B cell (primary cell): Measurements from ENCODE around the gene SSTR1. TPM values are rescaled to one million over a fixed set of nuclear protein-coding genes. Genes with fewer than 3 reads are reported as not detected.

ENCODE experiments used
- ATAC-seq: fragments of 200-7000 bp; cut with Tn5 transposase; one replicate; pipeline ENCODE4 v1.10.0; 2021; ENCODE audit warnings: low read depth, mild to moderate bottlenecking, moderate number of reproducible peaks, moderate library complexity
- CTCF ChIA-PET: fragments of 350-600 bp; sonication (Branson Sonifier 250); formaldehyde crosslinking; loops from one replicate; lab custom pipeline; 2021; ENCODE audit warnings: antibody characterized with exemption, inconsistent platforms; lab: Charles Lee
- POLR2A ChIA-PET: fragments of 350-600 bp; sonication (Branson Sonifier 250); formaldehyde crosslinking; loops from one replicate; lab custom pipeline; 2021; ENCODE audit warnings: antibody characterized with exemption; lab: Charles Lee
- DNase-seq: peaks from one replicate; pipeline ENCODE4 v3.0.0; 2013
- H2AFZ ChIP-seq: 2 replicates; pipeline ENCODE4 v1.6.1; 2012; ENCODE audit warnings: mild to moderate bottlenecking, low read depth, low read length; ENCODE audit not compliant: insufficient read depth, poor library complexity, severe bottlenecking
- H3K27ac ChIP-seq, 2 donors: 1 replicate in 1 of 2; 2 replicates in 1 of 2; pipeline ENCODE4 v1.5.1; 2012 to 2013; ENCODE audit warnings: low read length in 2 of 2, mild to moderate bottlenecking in 2 of 2, moderate library complexity in 1 of 2
- H3K27me3 ChIP-seq, 4 experiments: fragments of 200-600 bp in 1 of 4; sonication (generic) in 1 of 4; replicated peaks in 1 of 4; 1 replicate in 2 of 4; 2 replicates in 2 of 4; pipeline versions ENCODE4 v1.6.1 to v1.7.0; 2013 to 2016; ENCODE audit warnings: low read length in 3 of 4, mild to moderate bottlenecking in 2 of 4, mixed read lengths in 1 of 4, moderate library complexity in 1 of 4; ENCODE audit not compliant: insufficient read depth in 4 of 4, control insufficient read depth in 3 of 4; ENCODE audit errors: control extremely low read depth in 1 of 4
- H3K36me3 ChIP-seq, 2 experiments: replicated peaks in 1 of 2; 1 replicate in 1 of 2; 2 replicates in 1 of 2; pipeline versions ENCODE4 v1.6.1 to v1.7.1; 2013; ENCODE audit warnings: low read length in 1 of 2; ENCODE audit not compliant: insufficient read depth in 2 of 2, control insufficient read depth in 1 of 2; ENCODE audit errors: control extremely low read depth in 1 of 2, extremely low read depth in 1 of 2
- H3K4me1 ChIP-seq, 2 donors: fragments of 200-600 bp in 1 of 2; sonication (generic) in 1 of 2; 1 replicate in 1 of 2; 2 replicates in 1 of 2; pipeline versions ENCODE4 v1.5.1 to v1.6.1; 2013 to 2017; ENCODE audit warnings: low read length in 2 of 2; ENCODE audit not compliant: control insufficient read depth in 2 of 2, insufficient read depth in 2 of 2
- H3K4me2 ChIP-seq: replicated peaks from 2 replicates; pipeline ENCODE3; 2012; ENCODE audit warnings: mild to moderate bottlenecking, low read depth, low read length; ENCODE audit not compliant: poor library complexity, severe bottlenecking
- H3K4me3 ChIP-seq, 5 experiments: fragments of 200-600 bp in 1 of 5; sonication (generic) in 1 of 5; 1 replicate in 3 of 5; 2 replicates in 2 of 5; pipeline versions ENCODE4 v1.5.1 to v1.7.0; 2011 to 2016; ENCODE audit warnings: low read length in 4 of 5, mild to moderate bottlenecking in 4 of 5, low read depth in 2 of 5, control low read depth in 1 of 5, moderate library complexity in 1 of 5; ENCODE audit not compliant: insufficient read depth in 1 of 5; ENCODE audit errors: control extremely low read depth in 1 of 5, extremely low read depth in 1 of 5
- H3K79me2 ChIP-seq: fragments of 200-600 bp; sonication (generic); one replicate; pipeline ENCODE4 v1.6.0; 2016; ENCODE audit warnings: low read length; ENCODE audit not compliant: control insufficient read depth, insufficient read depth
- H3K9ac ChIP-seq: fragments of 200-600 bp; sonication (generic); 2 replicates; pipeline ENCODE4 v1.6.1; 2017; ENCODE audit warnings: mild to moderate bottlenecking, low read length, moderate library complexity
- H3K9me3 ChIP-seq, 3 donors: one replicate each; pipeline versions ENCODE4 v1.6.1 to v1.7.1; 2013; ENCODE audit warnings: low read length in 2 of 3; ENCODE audit not compliant: control insufficient read depth in 2 of 3, insufficient read depth in 1 of 3; ENCODE audit errors: control extremely low read depth in 1 of 3
- H4K20me1 ChIP-seq: 2 replicates; pipeline ENCODE4 v1.6.0; 2012; ENCODE audit warnings: mild to moderate bottlenecking, low read length; ENCODE audit not compliant: insufficient read depth, control insufficient read depth, poor library complexity, severe bottlenecking
- H3K27ac Mint-ChIP-seq: one replicate; pipeline ENCODE4 v1.8.0; 2021; ENCODE audit warnings: mixed read lengths
- H3K27me3 Mint-ChIP-seq: one replicate; pipeline ENCODE4 v1.8.0; 2021; ENCODE audit warnings: mixed read lengths
- H3K4me1 Mint-ChIP-seq: one replicate; pipeline ENCODE4 v1.8.0; 2021; ENCODE audit warnings: mixed read lengths
- H3K4me3 Mint-ChIP-seq: one replicate; pipeline ENCODE4 v1.8.0; 2021; ENCODE audit warnings: mixed read lengths
- H3K9me3 Mint-ChIP-seq: one replicate; pipeline ENCODE4 v1.8.0; 2022; ENCODE audit warnings: mixed read lengths; ENCODE audit not compliant: insufficient read depth
- CTCF ChIP-seq: fragments of 200-600 bp; IDR thresholded peaks from one replicate; pipeline ENCODE4 v1.8.0; 2022; ENCODE audit warnings: antibody characterized with exemption, mild to moderate bottlenecking
- EZH2 ChIP-seq: IDR thresholded peaks from 2 replicates; pipeline ENCODE4 v1.6.1; 2012; ENCODE audit warnings: borderline replicate concordance, low read depth, mild to moderate bottlenecking, moderate library complexity, low read length; ENCODE audit not compliant: insufficient read depth, poor library complexity, severe bottlenecking
- WGBS: methylation state at CpG from one replicate; pipeline ENCODE4 v1.1.5; 2013; ENCODE audit warnings: missing lambda C conversion rate; ENCODE audit not compliant: insufficient coverage; 5-methylcytosine and 5-hydroxymethylcytosine counted together
- intact Hi-C: fragments of 100-400 bp; cut with micrococcal nuclease; formaldehyde crosslinking; loops from one replicate; pipeline ENCODE4 v1.10.0; 2022
- polyA plus RNA-seq: library from polyadenylated mRNA; depleted of rRNA; stranded (reverse); fragments of >200 nt; gene quantifications from 2 replicates; pipeline ENCODE4 v1.2.3, GENCODE V29; 2012
- total RNA-seq, 2 donors: library from RNA; stranded (reverse); fragments of 120-200 nt in 1 of 2; gene quantifications; 1 replicate in 1 of 2; 2 replicates in 1 of 2; pipeline versions ENCODE4 v1.2.3 to v1.2.4, GENCODE V29; 2013 to 2022

The SSTR1 gene
- total and polyA plus RNA-seq, 2 donors (not counting 1 experiment from before 2014, with no cell fraction given) = not detected

- intact Hi-C loops = no loop called here
- peaks cover 2% of the 10 kb centered on the region for H3K9me3 Mint-ChIP-seq
These were observed 6.4 kb upstream of the SSTR1 start for GRCh38 chr14:38201137-38201828.

More at GRCh38 chr14:38201137-38201828, 6.4 kb upstream of the SSTR1 start:
- no peak overlapping the region for H2AFZ ChIP-seq
- no peaks in the 10 kb centered on the region for H3K4me1 ChIP-seq
- no peak overlapping the region for H3K4me3 Mint-ChIP-seq
- peaks cover 0 to 3% (median 0%) of the 10 kb centered on the region in 3 donors for H3K9me3 ChIP-seq
- H3K9ac ChIP-seq = no peak overlapping the region
- H4K20me1 ChIP-seq = no peaks in the 10 kb centered on the region
- TF ChIP-seq CTCF = no peak
- TF ChIP-seq EZH2 = no peak
- H3K4me3 ChIP-seq = no peak overlapping the region
- H3K4me2 ChIP-seq = no peak overlapping the region
- H3K79me2 ChIP-seq = no peaks in the 10 kb centered on the region
- no peaks in the 10 kb centered on the region for H3K36me3 ChIP-seq
- WGBS = 85% methylated on average over 2 of the region's 5 CpGs
- H3K27me3 ChIP-seq = no peaks in the 10 kb centered on the region
- no peak overlapping the region for H3K27ac Mint-ChIP-seq
- no peaks in the 10 kb centered on the region for H3K27me3 Mint-ChIP-seq
- H3K27ac ChIP-seq = no peak overlapping the region
- ChIA-PET POLR2A (no interaction called here), CTCF (no interaction called here)
- ATAC-seq = no peak
- DNase-seq = no peak
- H3K4me1 Mint-ChIP-seq = no peaks in the 10 kb centered on the region
